HepG2 (cell line): Measurements from ENCODE around the gene NBEAL1. TPM values are rescaled to one million over a fixed set of nuclear protein-coding genes. Genes with fewer than 3 reads are reported as not detected.

Source experiments
- AKNA ChIP-seq: sonication (generic); formaldehyde crosslinking; IDR thresholded peaks from 2 replicates; pipeline ENCODE4 v1.4.0; 2020; ENCODE audit warnings: missing genetic modification reagents, borderline replicate concordance
- HMG20A ChIP-seq: IDR thresholded peaks from 2 replicates; pipeline ENCODE4 v1.6.1; 2016; ENCODE audit warnings: borderline replicate concordance
- KDM2A ChIP-seq: sonication (generic); formaldehyde crosslinking; IDR thresholded peaks from 2 replicates; pipeline ENCODE4 v1.4.0; 2020; ENCODE audit warnings: low read depth, missing genetic modification reagents, borderline replicate concordance
- MXI1 ChIP-seq: IDR thresholded peaks from 3 replicates; pipeline ENCODE4 v1.6.1; 2012; ENCODE audit warnings: low read depth, low read length, inconsistent platforms, borderline replicate concordance
- MYPOP ChIP-seq: sonication (generic); formaldehyde crosslinking; IDR thresholded peaks from 2 replicates; pipeline ENCODE4 v1.8.1; 2023; ENCODE audit warnings: mild to moderate bottlenecking, moderate library complexity, missing genetic modification reagents
- NFIB ChIP-seq: sonication (generic); formaldehyde crosslinking; IDR thresholded peaks from 2 replicates; pipeline ENCODE4 v1.9.0; 2021; ENCODE audit warnings: missing genetic modification reagents, mild to moderate bottlenecking, borderline replicate concordance
- PHF5A ChIP-seq: IDR thresholded peaks from one replicate; pipeline ENCODE4 v1.6.1; 2018; ENCODE audit warnings: low read depth, missing genetic modification reagents; ENCODE audit not compliant: unreplicated experiment
- POLR2AphosphoS5 ChIP-seq: IDR thresholded peaks from 2 replicates; pipeline ENCODE4 v1.6.1; 2012; ENCODE audit warnings: low read depth, low read length
- USF2 ChIP-seq, 2 experiments: sonication (generic) in 1 of 2; formaldehyde crosslinking in 1 of 2; IDR thresholded peaks; 2 replicates each; pipeline versions ENCODE4 v1.5.1 to v1.6.1; 2011 to 2020; ENCODE audit warnings: borderline replicate concordance in 1 of 2, low read depth in 1 of 2, low read length in 1 of 2, mild to moderate bottlenecking in 1 of 2, missing genetic modification reagents in 1 of 2, moderate library complexity in 1 of 2
- ZBTB25 ChIP-seq: IDR thresholded peaks from 2 replicates; pipeline ENCODE4 v1.6.1; 2018; ENCODE audit warnings: missing genetic modification reagents
- ZNF142 ChIP-seq: sonication (generic); formaldehyde crosslinking; IDR thresholded peaks from 2 replicates; pipeline ENCODE4 v1.4.0; 2020; ENCODE audit warnings: missing genetic modification reagents
- ZNF30 ChIP-seq: sonication (generic); formaldehyde crosslinking; IDR thresholded peaks from 2 replicates; pipeline ENCODE4 v1.5.0; 2020; ENCODE audit warnings: mild to moderate bottlenecking, missing genetic modification reagents
- polyA plus RNA-seq, 8 experiments: library from polyadenylated mRNA; depleted of rRNA in 3 of 8; stranded (reverse) in 7 of 8; unstranded in 1 of 8; fragments of >200 nt; fragmentation: Illumina TruSeq in 4 of 8; extraction: Trizol in 4 of 8; gene quantifications; 2 replicates each; pipeline versions ENCODE4 v1.2.1 to v1.2.3, GENCODE V29; 2011 to 2016; ENCODE audit warnings: low read depth in 4 of 8, missing spikeins in 1 of 8, mixed read lengths in 1 of 8; ENCODE audit not compliant: insufficient read depth in 1 of 8
- total RNA-seq, 5 experiments: library from RNA; depleted of rRNA; stranded (reverse); fragments of >200 nt; fragmentation: Illumina TruSeq; extraction: Trizol; gene quantifications; 2 replicates each; pipeline ENCODE4 v1.2.3, GENCODE V29; 2016; ENCODE audit warnings: low read depth in 1 of 5

NBEAL1 gene
- total and polyA plus RNA-seq, 2 of the 13 experiments (the other 11 are each of a cell fraction or from before 2014, with no cell fraction given): 6.4 to 15.7 TPM

- TF ChIP-seq ZNF142 (peak; percentile 71), MXI1 (peak; percentile 76; the same call in 1 of the 3 replicates), KDM2A (CRISPR knock-in tag) (peak; percentile 94), ZNF30 (CRISPR knock-in tag) (no peak), NFIB (CRISPR knock-in tag) (no peak), MYPOP (CRISPR knock-in tag) (peak; percentile 68; the same call in 1 of the 2 replicates), HMG20A (CRISPR knock-in tag) (no peak), POLR2AphosphoS5 (peak; percentile 92), AKNA (no peak), USF2 (IDR thresholded peaks at IDR 0.05; ENCODE audit: low read depth, low read length) (no peak), USF2 (CRISPR knock-in tag; IDR thresholded peaks at IDR 0.05; ENCODE audit: borderline replicate concordance) (no peak; the same call in 1 of the 2 replicates), PHF5A (peak; percentile 70), ZBTB25 (CRISPR knock-in tag) (peak; percentile 98)
Observed at GRCh38 chr2:203014456-203015199, at the start of gene NBEAL1 (continued).
